ENCODE results near the gene ROR2. TPM values are rescaled to one million over a fixed set of nuclear protein-coding genes. Genes with fewer than 3 reads are reported as not detected.

The ROR2 gene
- total and polyA plus RNA-seq, 5 donors from 2014 or later, result 0.12 TPM; not detected in 4

GRCh38 chr9:91736311-91736710 lies 213.7 kb downstream of the ROR2 start:
- Histone ChIP-seq H3K9me3 (ENCODE audit: control insufficient read depth in 2 of 2, low read length in 2 of 2) (no peaks in the 10 kb centered on the region), H3K27ac (ENCODE audit: insufficient read depth, low read length, poor library complexity, severe bottlenecking) (no peak overlapping the region), H3K4me1 (ENCODE audit: control insufficient read depth, insufficient read depth, low read length, poor library complexity, severe bottlenecking) (no peaks in the 10 kb centered on the region), H3K27me3 (ENCODE audit: control insufficient read depth, insufficient read depth, low read length) (no peaks in the 10 kb centered on the region), H3K36me3 (ENCODE audit: control insufficient read depth, insufficient read depth, low read length) (no peaks in the 10 kb centered on the region), H3K4me3 (ENCODE audit: low read depth, low read length) (no peak overlapping the region)
- no peaks in the 10 kb centered on the region for H3K4me1 Mint-ChIP-seq
- H3K27me3 Mint-ChIP-seq, result peaks cover 9% of the 10 kb centered on the region
- no peak for DNase-seq
- H3K4me3 Mint-ChIP-seq, result no peak overlapping the region
- no peak for ATAC-seq (ENCODE audit: low read depth in 2 of 2)
- H3K9me3 Mint-ChIP-seq, result no peaks in the 10 kb centered on the region
- H3K36me3 Mint-ChIP-seq, result no peaks in the 10 kb centered on the region
- H3K27ac Mint-ChIP-seq, result no peak overlapping the region

GRCh38 chr9:91735049-91735448 lies 215.0 kb downstream of the ROR2 start:
- Mint-ChIP-seq H3K4me1 (no peaks in the 10 kb centered on the region), H3K27ac (no peak overlapping the region), H3K4me3 (no peak overlapping the region), H3K36me3 (no peaks in the 10 kb centered on the region), H3K27me3 (peaks cover 5% of the 10 kb centered on the region), H3K9me3 (no peaks in the 10 kb centered on the region)
- no peak overlapping the region for H3K4me3 ChIP-seq (ENCODE audit: low read depth, low read length)
- no peaks in the 10 kb centered on the region for H3K36me3 ChIP-seq (ENCODE audit: control insufficient read depth, insufficient read depth, low read length)
- no peaks in the 10 kb centered on the region for H3K9me3 ChIP-seq (ENCODE audit: control insufficient read depth in 2 of 2, low read length in 2 of 2)
- DNase-seq (no peak), ATAC-seq (ENCODE audit: low read depth in 2 of 2) (no peak)
- no peaks in the 10 kb centered on the region for H3K4me1 ChIP-seq (ENCODE audit: control insufficient read depth, insufficient read depth, low read length, poor library complexity, severe bottlenecking)
- no peaks in the 10 kb centered on the region for H3K27me3 ChIP-seq (ENCODE audit: control insufficient read depth, insufficient read depth, low read length)
- no peak overlapping the region for H3K27ac ChIP-seq (ENCODE audit: insufficient read depth, low read length, poor library complexity, severe bottlenecking)

DNA sequence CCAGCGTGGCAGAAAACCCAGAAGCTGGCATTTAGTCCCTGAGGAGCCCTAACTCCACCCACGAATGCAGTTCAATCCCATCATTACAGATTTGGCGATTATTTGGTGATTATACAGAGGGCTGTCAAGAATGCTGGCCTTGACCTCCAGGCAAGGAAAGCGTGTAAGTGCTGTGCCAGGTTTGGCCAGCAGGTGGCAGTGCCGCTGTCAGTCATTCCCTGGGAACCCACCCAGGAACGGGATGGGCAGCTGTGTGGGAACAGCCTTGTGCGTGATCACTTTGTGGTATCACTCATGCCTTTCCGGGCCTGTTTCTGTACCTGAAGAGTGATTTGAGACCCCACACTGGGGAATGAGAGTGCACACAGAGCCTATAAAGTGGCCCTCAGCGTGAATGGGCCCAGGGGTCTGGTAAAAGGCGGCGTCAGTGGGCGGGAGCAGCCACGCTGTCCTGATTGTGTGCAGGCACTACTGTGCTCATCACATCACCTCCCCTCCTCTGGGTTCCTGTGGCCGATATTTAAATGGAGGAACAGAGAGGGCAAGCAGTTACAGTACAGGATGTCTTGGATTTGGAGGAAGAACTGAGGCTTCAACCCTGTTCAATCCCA lies 215.6 kb downstream of the ROR2 start:
- Mint-ChIP-seq H3K4me1 (no peaks in the 10 kb centered on the region), H3K36me3 (no peaks in the 10 kb centered on the region), H3K9me3 (no peaks in the 10 kb centered on the region), H3K4me3 (no peak overlapping the region), H3K27ac (no peak overlapping the region), H3K27me3 (peaks cover 5% of the 10 kb centered on the region)
- H3K27me3 ChIP-seq (ENCODE audit: control insufficient read depth, insufficient read depth, low read length), result no peaks in the 10 kb centered on the region
- H3K27ac ChIP-seq (ENCODE audit: insufficient read depth, low read length, poor library complexity, severe bottlenecking), result no peak overlapping the region
- H3K36me3 ChIP-seq (ENCODE audit: control insufficient read depth, insufficient read depth, low read length), result no peaks in the 10 kb centered on the region
- H3K9me3 ChIP-seq (ENCODE audit: control insufficient read depth in 2 of 2, low read length in 2 of 2), result no peaks in the 10 kb centered on the region
- no peak overlapping the region for H3K4me3 ChIP-seq (ENCODE audit: low read depth, low read length)
- DNase-seq (peak; percentile 10 to 28 (median 14)), ATAC-seq (ENCODE audit: low read depth in 2 of 2) (no peak)
- H3K4me1 ChIP-seq (ENCODE audit: control insufficient read depth, insufficient read depth, low read length, poor library complexity, severe bottlenecking), result no peaks in the 10 kb centered on the region

- H3K36me3 ChIP-seq (ENCODE audit: control insufficient read depth, insufficient read depth, low read length), result no peaks in the 10 kb centered on the region
- Mint-ChIP-seq H3K36me3 (no peaks in the 10 kb centered on the region), H3K9me3 (no peaks in the 10 kb centered on the region), H3K4me3 (no peak overlapping the region), H3K27ac (no peak overlapping the region), H3K4me1 (no peaks in the 10 kb centered on the region), H3K27me3 (peaks cover 5% of the 10 kb centered on the region)
- no peaks in the 10 kb centered on the region for H3K9me3 ChIP-seq (ENCODE audit: control insufficient read depth in 2 of 2, low read length in 2 of 2)
- H3K27ac ChIP-seq (ENCODE audit: insufficient read depth, low read length, poor library complexity, severe bottlenecking), result no peak overlapping the region
- H3K27me3 ChIP-seq (ENCODE audit: control insufficient read depth, insufficient read depth, low read length), result no peaks in the 10 kb centered on the region
- ATAC-seq (ENCODE audit: low read depth in 2 of 2), result no peak
- H3K4me1 ChIP-seq (ENCODE audit: control insufficient read depth, insufficient read depth, low read length, poor library complexity, severe bottlenecking), result no peaks in the 10 kb centered on the region
- no peak overlapping the region for H3K4me3 ChIP-seq (ENCODE audit: low read depth, low read length)
- DNase-seq, result no peak
Measured at GRCh38 chr9:91733006-91733624, 216.9 kb downstream of the ROR2 start.

- Histone ChIP-seq H3K27ac (ENCODE audit: insufficient read depth, low read length, poor library complexity, severe bottlenecking) (no peak overlapping the region), H3K4me3 (ENCODE audit: low read depth, low read length) (no peak overlapping the region), H3K36me3 (ENCODE audit: control insufficient read depth, insufficient read depth, low read length) (no peaks in the 10 kb centered on the region), H3K27me3 (ENCODE audit: control insufficient read depth, insufficient read depth, low read length) (no peaks in the 10 kb centered on the region), H3K9me3 (ENCODE audit: control insufficient read depth in 2 of 2, low read length in 2 of 2) (no peaks in the 10 kb centered on the region), H3K4me1 (ENCODE audit: control insufficient read depth, insufficient read depth, low read length, poor library complexity, severe bottlenecking) (no peaks in the 10 kb centered on the region)
- Mint-ChIP-seq H3K27ac (no peak overlapping the region), H3K36me3 (no peaks in the 10 kb centered on the region), H3K9me3 (no peaks in the 10 kb centered on the region), H3K27me3 (peaks cover 5% of the 10 kb centered on the region), H3K4me1 (no peaks in the 10 kb centered on the region), H3K4me3 (no peak overlapping the region)
- no peak for ATAC-seq (ENCODE audit: low read depth in 2 of 2)
- no peak for DNase-seq
Measured at GRCh38 chr9:91732187-91733005, 217.6 kb downstream of the ROR2 start.

DNA sequence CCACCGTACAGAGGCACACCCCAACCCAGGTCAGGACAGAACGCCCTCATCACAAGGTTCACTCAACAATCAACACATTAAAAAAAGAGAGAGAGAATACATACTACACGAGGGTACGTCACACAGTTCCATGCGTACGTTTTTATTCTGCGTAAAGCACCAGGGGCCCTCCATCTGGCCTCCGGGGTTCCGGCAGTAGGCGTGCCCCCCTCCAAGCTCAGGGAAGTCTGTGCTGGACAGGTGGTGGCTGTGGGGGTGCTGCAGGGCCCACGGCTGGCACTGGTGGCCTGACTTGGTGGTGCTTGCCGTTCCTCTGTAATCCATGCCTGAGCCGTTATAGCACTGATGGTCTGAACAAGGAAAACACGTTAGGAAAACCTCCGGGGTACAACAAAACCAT lies 219.2 kb downstream of the ROR2 start:
- Mint-ChIP-seq H3K36me3 (no peaks in the 10 kb centered on the region), H3K4me3 (no peak overlapping the region)
- ATAC-seq (ENCODE audit: low read depth in 2 of 2), result no peak

DNA sequence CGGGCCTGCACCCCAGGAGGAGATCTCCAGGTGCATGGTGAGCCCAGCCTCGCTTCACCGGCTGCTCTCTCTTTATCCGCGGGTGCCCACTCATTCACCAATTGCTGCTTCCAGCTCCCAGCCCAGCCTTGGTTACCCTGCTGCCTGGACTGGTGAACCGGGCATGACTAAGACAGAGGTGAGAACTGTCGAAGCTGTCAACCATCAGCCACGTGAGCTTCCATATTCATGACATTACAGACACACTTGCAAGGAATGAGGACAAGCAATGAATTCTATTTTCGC lies 220.5 kb downstream of the ROR2 start:
- Mint-ChIP-seq H3K9me3 (no peaks in the 10 kb centered on the region), H3K4me3 (no peak overlapping the region), H3K27me3 (peaks cover under 1% of the 10 kb centered on the region), H3K36me3 (no peaks in the 10 kb centered on the region), H3K4me1 (no peaks in the 10 kb centered on the region), H3K27ac (no peak overlapping the region)
- no peak for DNase-seq
- H3K27ac ChIP-seq (ENCODE audit: insufficient read depth, low read length, poor library complexity, severe bottlenecking), result no peak overlapping the region
- H3K9me3 ChIP-seq (ENCODE audit: control insufficient read depth in 2 of 2, low read length in 2 of 2), result no peaks in the 10 kb centered on the region
- no peak overlapping the region for H3K4me3 ChIP-seq (ENCODE audit: low read depth, low read length)
- H3K36me3 ChIP-seq (ENCODE audit: control insufficient read depth, insufficient read depth, low read length), result no peaks in the 10 kb centered on the region
- no peaks in the 10 kb centered on the region for H3K4me1 ChIP-seq (ENCODE audit: control insufficient read depth, insufficient read depth, low read length, poor library complexity, severe bottlenecking)
- H3K27me3 ChIP-seq (ENCODE audit: control insufficient read depth, insufficient read depth, low read length), result no peaks in the 10 kb centered on the region
- ATAC-seq (ENCODE audit: low read depth in 2 of 2), result no peak

More for the DNA sequence above, 219.2 kb downstream of the ROR2 start:
- H3K27me3 Mint-ChIP-seq, result peaks cover 5% of the 10 kb centered on the region
- Histone ChIP-seq H3K27ac (ENCODE audit: insufficient read depth, low read length, poor library complexity, severe bottlenecking) (no peak overlapping the region), H3K4me3 (ENCODE audit: low read depth, low read length) (no peak overlapping the region), H3K36me3 (ENCODE audit: control insufficient read depth, insufficient read depth, low read length) (no peaks in the 10 kb centered on the region), H3K9me3 (ENCODE audit: control insufficient read depth in 2 of 2, low read length in 2 of 2) (no peaks in the 10 kb centered on the region), H3K27me3 (ENCODE audit: control insufficient read depth, insufficient read depth, low read length) (no peaks in the 10 kb centered on the region), H3K4me1 (ENCODE audit: control insufficient read depth, insufficient read depth, low read length, poor library complexity, severe bottlenecking) (no peaks in the 10 kb centered on the region)
- H3K4me1 Mint-ChIP-seq, result no peaks in the 10 kb centered on the region
- H3K27ac Mint-ChIP-seq, result no peak overlapping the region
- DNase-seq, result no peak
- no peaks in the 10 kb centered on the region for H3K9me3 Mint-ChIP-seq

DNA sequence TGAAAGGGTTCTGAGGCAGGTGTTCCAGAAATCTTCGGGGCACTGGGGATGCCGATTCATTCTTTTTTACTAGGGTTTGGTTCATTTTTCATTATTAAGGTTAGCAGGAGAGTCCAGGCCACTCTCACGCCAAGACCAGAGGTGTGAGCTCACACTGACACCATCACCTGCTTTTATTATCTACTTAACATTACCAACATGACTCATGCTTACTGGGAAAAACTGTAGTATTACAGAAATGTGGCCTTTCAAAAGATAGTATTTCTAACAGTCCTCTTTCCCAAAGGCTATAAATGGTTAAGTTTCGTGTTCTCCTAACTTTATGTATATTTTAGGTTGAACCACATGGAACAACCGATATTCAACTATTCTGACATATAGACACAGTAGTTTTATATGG lies 222.1 kb downstream of the ROR2 start:
- no peaks in the 10 kb centered on the region for H3K36me3 ChIP-seq (ENCODE audit: control insufficient read depth, insufficient read depth, low read length)
- H3K4me3 ChIP-seq (ENCODE audit: low read depth, low read length), result no peak overlapping the region
- ATAC-seq (ENCODE audit: low read depth in 2 of 2), result no peak
- no peak overlapping the region for H3K27ac ChIP-seq (ENCODE audit: insufficient read depth, low read length, poor library complexity, severe bottlenecking)
- H3K27me3 ChIP-seq (ENCODE audit: control insufficient read depth, insufficient read depth, low read length), result no peaks in the 10 kb centered on the region
- H3K9me3 ChIP-seq (ENCODE audit: control insufficient read depth in 2 of 2, low read length in 2 of 2), result no peaks in the 10 kb centered on the region
- H3K4me1 ChIP-seq (ENCODE audit: control insufficient read depth, insufficient read depth, low read length, poor library complexity, severe bottlenecking), result no peaks in the 10 kb centered on the region
- no peak for DNase-seq
- H3K4me1 Mint-ChIP-seq, result no peaks in the 10 kb centered on the region
- H3K27me3 Mint-ChIP-seq, result no peaks in the 10 kb centered on the region
- no peak overlapping the region for H3K27ac Mint-ChIP-seq
- no peaks in the 10 kb centered on the region for H3K36me3 Mint-ChIP-seq
- H3K9me3 Mint-ChIP-seq, result no peaks in the 10 kb centered on the region
- H3K4me3 Mint-ChIP-seq, result no peak overlapping the region

Data from CD4-positive, CD25-positive, alpha-beta regulatory T cell (primary cell).